Measurements from ENCODE around the gene FARP1.

DNA sequence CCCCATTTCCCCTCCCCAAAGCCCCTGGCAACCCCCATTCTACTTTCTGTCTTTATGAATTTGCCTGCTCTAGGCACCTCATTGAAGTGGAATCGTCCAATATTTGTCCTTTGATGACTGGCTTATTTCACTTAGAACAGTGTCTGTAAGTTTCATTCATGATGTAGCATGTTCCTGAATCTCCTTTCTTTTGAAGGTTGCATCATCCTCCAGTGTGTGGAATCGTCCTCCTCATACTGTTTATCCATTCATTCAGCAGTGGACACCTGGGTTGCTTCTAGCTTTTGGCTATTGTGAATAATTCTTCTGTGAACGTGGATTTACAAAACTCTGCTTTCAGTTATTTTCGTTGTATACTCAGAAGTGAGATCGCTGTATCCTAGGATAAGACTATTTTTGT is 195.4 kb downstream of the FARP1 start:
- TF ChIP-seq, protein P1, sequence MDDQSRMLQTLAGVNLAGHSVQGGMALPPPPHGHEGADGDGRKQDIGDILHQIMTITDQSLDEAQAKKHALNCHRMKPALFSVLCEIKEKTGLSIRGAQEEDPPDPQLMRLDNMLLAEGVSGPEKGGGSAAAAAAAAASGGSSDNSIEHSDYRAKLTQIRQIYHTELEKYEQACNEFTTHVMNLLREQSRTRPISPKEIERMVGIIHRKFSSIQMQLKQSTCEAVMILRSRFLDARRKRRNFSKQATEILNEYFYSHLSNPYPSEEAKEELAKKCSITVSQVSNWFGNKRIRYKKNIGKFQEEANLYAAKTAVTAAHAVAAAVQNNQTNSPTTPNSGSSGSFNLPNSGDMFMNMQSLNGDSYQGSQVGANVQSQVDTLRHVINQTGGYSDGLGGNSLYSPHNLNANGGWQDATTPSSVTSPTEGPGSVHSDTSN (IDR thresholded peaks at IDR 0.05; ENCODE audit: insufficient replicate concordance, low read depth, low read length) = no peak
- TF ChIP-seq, protein P2, sequence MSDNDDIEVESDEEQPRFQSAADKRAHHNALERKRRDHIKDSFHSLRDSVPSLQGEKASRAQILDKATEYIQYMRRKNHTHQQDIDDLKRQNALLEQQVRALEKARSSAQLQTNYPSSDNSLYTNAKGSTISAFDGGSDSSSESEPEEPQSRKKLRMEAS (IDR thresholded peaks at IDR 0.05; ENCODE audit: low read depth, low read length) = no peak
- TF ChIP-seq POLR2AphosphoS5 (IDR thresholded peaks at IDR 0.05; ENCODE audit: low read length) = no peak
- TF ChIP-seq SP1 (IDR thresholded peaks at IDR 0.05; ENCODE audit: low read depth, low read length) = no peak
- TF ChIP-seq RCOR1 (conservative IDR thresholded peaks at IDR 0.05; ENCODE audit: low read depth, low read length) = no peak
- no peak for TF ChIP-seq ZZZ3 (IDR thresholded peaks at IDR 0.05; ENCODE audit: control insufficient read depth, insufficient read length, low read depth)
- no peak for TF ChIP-seq EGR1 (IDR thresholded peaks at IDR 0.05; ENCODE audit: borderline replicate concordance in 1 of 2, low read depth in 2 of 2, low read length in 2 of 2)
- TF ChIP-seq POLR2A (IDR thresholded peaks at IDR 0.05; ENCODE audit: low read depth, low read length) = no peak
- TF ChIP-seq, protein P3, sequence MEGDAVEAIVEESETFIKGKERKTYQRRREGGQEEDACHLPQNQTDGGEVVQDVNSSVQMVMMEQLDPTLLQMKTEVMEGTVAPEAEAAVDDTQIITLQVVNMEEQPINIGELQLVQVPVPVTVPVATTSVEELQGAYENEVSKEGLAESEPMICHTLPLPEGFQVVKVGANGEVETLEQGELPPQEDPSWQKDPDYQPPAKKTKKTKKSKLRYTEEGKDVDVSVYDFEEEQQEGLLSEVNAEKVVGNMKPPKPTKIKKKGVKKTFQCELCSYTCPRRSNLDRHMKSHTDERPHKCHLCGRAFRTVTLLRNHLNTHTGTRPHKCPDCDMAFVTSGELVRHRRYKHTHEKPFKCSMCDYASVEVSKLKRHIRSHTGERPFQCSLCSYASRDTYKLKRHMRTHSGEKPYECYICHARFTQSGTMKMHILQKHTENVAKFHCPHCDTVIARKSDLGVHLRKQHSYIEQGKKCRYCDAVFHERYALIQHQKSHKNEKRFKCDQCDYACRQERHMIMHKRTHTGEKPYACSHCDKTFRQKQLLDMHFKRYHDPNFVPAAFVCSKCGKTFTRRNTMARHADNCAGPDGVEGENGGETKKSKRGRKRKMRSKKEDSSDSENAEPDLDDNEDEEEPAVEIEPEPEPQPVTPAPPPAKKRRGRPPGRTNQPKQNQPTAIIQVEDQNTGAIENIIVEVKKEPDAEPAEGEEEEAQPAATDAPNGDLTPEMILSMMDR (IDR thresholded peaks at IDR 0.05 in 2 of 3, conservative IDR thresholded peaks at IDR 0.05 in 1 of 3; ENCODE audit: control insufficient read depth in 2 of 3, extremely low read depth in 1 of 3, insufficient read depth in 1 of 3, low read depth in 3 of 3, low read length in 3 of 3) = no peak
